GM13976 (cell line): ENCODE results near the gene CLSTN2.

Experiments
- DNase-seq: peaks from one replicate; pipeline ENCODE4 v3.0.0; 2012; ENCODE audit warnings: low spot score
- in situ Hi-C: fragments of 300-500 bp; cut with MboI; formaldehyde crosslinking; loops from one replicate; pipeline ENCODE4 v1.12.0; 2022; ENCODE audit warnings: low sequenced_read_pairs, mixed read lengths, inconsistent platforms; ENCODE audit not compliant: unreplicated experiment
- TF ChIP-seq, protein P1 (sequence below): IDR thresholded peaks from 2 replicates; pipeline ENCODE4 v1.5.1; 2012; ENCODE audit warnings: borderline replicate concordance, mild to moderate bottlenecking; ENCODE audit not compliant: insufficient read depth; ENCODE audit errors: extremely low read depth, missing control alignments, control extremely low read depth

CLSTN2 gene

DNA sequence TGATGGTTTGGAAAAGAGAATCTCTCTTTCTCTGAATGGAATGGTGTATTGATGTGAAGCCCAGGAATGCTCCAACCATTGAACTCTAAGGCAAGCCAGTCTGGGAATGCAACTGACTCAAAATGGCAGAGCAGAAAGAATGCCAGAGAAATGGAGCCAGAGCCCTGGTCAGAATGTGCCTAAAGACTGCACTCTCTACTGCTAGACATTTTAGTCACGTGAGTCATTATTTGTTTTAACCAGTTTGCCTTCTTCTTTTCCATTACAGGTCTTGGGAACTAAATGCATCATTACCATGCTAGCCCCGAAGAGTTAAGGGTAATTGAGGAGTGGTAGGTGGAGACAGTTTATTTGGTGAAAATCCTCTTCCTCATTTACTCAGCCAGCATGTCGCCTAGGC is 675.6 kb downstream of the CLSTN2 start:
- in situ Hi-C loops = loop anchor here (25.0 kb wide), 1 partner anchor 252 kb away; no protein-coding TSS in a partner anchor
- TF ChIP-seq, protein P1, sequence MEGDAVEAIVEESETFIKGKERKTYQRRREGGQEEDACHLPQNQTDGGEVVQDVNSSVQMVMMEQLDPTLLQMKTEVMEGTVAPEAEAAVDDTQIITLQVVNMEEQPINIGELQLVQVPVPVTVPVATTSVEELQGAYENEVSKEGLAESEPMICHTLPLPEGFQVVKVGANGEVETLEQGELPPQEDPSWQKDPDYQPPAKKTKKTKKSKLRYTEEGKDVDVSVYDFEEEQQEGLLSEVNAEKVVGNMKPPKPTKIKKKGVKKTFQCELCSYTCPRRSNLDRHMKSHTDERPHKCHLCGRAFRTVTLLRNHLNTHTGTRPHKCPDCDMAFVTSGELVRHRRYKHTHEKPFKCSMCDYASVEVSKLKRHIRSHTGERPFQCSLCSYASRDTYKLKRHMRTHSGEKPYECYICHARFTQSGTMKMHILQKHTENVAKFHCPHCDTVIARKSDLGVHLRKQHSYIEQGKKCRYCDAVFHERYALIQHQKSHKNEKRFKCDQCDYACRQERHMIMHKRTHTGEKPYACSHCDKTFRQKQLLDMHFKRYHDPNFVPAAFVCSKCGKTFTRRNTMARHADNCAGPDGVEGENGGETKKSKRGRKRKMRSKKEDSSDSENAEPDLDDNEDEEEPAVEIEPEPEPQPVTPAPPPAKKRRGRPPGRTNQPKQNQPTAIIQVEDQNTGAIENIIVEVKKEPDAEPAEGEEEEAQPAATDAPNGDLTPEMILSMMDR = no peak
- no peak for DNase-seq

DNA sequence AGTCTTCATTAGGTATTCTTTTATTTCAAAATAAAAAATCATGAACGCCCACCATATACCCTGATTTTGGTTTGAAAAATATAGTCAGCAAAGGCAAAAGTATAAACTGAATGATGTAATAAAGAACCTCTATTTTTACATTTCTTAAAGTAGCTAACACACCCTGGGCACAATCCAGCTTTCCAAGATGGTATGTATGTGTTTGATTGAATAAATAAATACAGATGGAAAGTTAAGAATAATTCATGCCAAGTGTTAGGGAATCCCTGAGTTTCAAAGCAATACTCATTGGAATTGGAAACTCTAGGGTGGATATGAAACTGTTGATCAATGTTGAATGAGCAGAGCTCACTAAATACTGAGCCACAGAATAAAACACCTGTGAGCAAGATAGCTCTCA is 679.0 kb downstream of the CLSTN2 start:
- TF ChIP-seq, protein P1 = no peak
- DNase-seq = no peak
- in situ Hi-C loops = loop anchor here (25.0 kb wide), 1 partner anchor 248 kb away; no protein-coding TSS in a partner anchor

DNA sequence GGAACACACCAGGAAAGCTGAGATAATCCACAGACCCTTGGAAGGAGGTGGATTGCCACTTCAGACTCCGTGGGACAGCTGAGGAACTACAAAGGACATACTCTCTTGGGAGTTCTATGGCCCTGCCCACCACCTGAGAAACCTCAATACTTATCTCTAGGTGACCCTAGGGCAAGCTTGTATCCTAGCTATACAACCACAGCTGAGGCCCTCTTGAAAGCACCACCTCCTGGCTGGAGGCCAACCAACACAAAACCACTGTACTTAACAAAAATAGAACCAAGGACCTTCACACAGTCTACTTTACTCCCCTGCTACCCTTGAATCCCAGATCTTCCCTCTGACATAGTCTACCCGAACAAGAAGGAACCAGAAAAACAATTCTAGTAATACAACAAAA is 682.1 kb downstream of the CLSTN2 start:
- TF ChIP-seq, protein P1 = no peak
- in situ Hi-C loops = loop anchor here (25.0 kb wide), 1 partner anchor 245 kb away; no protein-coding TSS in a partner anchor
- DNase-seq = no peak

DNA sequence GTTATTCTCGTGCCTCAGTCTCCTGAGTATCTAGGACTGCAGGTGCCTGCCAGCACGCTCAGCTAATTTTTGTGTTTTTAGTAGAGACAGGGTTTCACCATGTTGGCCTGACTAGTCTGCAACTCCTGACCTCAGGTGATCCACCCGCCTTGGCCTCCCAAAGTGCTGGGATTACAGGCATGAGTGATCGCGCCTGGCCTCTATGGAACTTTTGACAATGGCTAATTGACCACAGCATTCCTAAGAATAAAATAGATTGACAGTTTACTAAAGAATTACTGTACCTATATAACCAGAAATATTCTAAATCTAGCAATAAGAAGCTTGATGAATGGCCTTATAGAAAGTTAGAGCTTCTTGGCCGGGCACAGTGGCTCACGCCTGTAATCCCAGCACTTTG is 691.9 kb downstream of the CLSTN2 start:
- TF ChIP-seq, protein P1 = no peak
- in situ Hi-C loops = no loop called here
- DNase-seq = no peak
